CD4-positive, alpha-beta T cell treated with Interleukin-15 for 4 hours (primary cell): ENCODE results near the gene GRID1.
"Not testable (repeated sequence)": the region's sequence is repeated elsewhere in the genome, so short reads cannot be mapped to it uniquely, and the experiment has no call there.

Source experiments
- DNase-seq: peaks from one replicate; pipeline ENCODE4 v3.0.0-alpha.2; 2020; ENCODE audit warnings: low spot score

GRID1 gene

GRCh38 chr10:86135191-86135590, 231.4 kb downstream of the GRID1 start:
- DNase-seq, result no peak

DNA sequence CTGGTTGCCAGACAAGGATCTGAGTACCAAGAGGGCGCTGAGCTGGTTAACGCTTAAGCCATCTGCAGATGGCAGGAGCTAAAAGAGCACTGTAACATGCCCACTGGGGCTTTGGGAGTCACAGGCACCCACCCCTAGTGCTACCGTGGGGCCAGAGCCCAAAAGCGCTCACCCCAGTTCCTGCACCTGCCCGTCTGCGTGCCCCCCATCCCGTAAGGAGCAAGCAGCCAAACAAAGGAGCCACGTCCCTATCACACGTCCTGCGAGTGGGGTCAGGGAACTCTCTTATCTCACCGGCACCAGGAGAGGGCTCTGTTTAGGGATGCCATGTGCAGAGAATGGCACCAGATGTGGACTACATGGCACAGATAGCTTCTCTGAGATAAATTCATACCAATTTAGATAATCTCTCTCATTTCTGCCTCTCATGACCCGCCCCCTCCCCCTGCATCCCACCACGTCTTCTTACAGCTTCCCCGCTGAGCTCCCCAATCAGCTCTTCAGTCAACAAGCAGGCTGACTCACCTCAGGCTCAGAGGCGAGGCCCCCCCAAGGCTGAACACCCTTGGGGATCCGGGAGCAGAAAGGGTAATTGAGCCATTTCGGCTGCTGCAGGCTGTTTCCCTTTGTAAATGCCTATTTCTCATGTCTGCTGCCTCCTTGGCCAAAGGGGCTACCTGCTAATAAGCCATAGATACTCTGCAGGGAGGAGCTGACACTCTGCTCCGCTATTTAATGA, 235.7 kb downstream of the GRID1 start:
- no peak for DNase-seq

DNA sequence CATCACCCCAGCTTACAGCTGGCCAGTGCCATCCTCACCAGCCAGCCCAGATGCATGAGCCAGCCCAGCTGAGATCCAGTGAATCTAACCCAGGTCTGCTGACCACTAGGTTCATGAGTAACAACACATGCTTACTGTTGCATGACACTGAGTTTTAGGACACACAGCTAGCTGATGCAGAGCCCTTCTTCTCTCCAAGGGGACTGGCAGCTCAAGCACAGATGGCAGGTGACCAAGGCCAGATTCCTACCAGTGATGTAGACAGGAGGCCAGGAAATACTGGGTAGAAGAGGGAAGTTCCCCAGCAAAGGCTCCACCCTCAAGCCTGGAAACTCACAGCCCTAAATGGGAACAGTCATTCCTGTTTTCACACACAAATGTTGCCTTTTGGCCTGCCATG, 236.6 kb downstream of the GRID1 start:
- DNase-seq, result no peak

DNA sequence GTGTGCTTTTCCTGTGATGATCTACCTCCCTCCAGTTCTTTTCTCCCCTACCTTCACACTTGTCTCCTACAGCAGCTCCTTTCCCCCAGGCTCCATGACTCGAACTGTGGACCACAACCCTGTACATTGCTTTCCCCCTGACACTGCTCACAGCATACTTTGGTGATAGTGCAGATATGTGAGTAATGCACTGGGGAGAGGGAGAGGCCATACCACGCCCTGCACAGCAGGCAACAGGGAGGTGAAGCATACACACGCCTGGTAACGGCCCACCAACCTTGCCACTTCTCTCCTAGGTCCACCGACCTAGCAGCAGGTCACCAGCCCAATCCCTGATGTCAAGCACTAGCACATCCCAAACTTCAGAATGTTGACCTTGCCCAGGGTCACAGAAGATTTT, 238.2 kb downstream of the GRID1 start:
- DNase-seq, result no peak

DNA sequence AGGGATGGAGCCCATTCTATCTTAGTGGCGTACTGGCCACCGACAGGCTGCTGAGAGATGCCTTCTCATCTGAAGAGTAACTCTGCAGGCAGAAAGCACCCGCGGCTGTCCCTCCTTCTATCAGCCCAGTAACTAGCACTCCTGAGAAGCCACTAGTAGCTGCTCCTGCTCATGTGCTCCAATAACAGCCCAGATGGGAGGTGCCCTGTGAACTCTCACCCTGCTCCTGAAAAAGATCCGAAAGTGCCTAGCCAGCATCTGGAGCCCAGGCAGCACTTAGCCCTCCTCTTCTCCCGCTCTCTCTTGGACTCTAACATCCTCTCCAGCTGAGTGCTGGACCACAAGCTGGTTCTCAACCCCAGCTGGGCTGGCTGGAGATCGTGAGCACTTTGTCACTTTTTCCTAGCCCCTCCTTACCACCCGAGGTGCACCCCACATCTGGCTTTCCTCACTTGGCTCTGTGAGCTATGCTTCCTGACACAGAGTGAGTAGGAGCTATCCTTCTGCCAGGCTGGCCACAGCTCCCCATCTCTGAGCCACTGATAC, 239.2 kb downstream of the GRID1 start:
- DNase-seq, result no peak

DNA sequence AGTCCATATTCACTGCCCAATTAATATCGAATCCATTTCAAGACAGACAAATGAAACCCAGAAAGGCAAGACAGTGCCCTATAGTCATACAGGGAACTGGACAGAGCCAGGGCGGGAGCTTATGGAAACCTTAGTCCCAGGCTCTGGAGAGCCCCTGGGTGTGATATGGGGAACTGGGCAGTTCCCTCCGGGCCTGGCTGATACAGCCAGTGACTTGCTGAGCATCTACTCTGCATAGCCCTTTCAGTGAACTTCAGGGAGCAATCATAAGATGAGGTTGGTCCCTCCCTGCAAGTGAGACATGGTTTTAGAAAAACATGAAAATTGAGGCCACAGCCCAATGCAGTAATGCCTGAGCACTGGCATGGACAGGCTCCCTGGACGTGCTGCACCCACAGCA, 241.9 kb downstream of the GRID1 start:
- DNase-seq, result no peak

GRCh38 chr10:86123715-86124114, 242.9 kb downstream of the GRID1 start:
- no peak for DNase-seq

DNA sequence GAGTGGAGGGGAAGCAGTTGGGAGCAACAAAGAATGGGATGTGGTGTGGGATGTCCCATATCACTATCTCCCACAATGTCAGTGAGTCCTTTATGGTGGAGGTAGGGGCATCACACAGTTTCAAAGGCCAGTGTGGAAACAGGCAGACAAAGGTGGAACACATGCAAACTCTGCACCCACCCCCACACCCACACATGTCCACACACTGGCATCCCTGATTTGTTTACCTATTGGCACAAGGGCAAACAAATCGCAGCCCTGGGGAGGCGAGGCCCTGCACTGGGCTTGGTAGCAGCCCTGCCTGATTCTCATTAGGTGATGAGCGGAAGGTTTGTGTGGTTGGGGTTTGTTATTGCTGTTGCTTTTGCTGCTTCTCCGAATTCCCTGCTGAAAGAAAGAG, 243.3 kb downstream of the GRID1 start:
- DNase-seq, result no peak

GRCh38 chr10:86122646-86123045, 243.9 kb downstream of the GRID1 start:
- DNase-seq, result no peak

DNA sequence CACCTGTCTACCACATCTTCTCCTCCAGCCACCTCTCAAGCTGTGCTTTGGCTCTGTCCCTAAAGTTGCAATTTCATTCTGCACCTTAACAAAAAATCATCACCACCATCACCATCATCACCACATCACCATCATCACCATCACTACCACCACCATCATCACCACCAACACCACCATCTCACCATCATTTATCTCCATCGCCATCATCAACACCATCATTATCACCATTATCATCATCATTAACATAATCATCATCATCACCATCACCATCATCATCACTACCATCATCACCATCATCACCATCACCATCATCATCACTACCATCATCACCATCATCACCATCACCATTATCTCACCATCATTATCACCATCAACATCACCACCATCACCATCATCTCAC, 245.4 kb downstream of the GRID1 start:
- DNase-seq, result no peak

DNA sequence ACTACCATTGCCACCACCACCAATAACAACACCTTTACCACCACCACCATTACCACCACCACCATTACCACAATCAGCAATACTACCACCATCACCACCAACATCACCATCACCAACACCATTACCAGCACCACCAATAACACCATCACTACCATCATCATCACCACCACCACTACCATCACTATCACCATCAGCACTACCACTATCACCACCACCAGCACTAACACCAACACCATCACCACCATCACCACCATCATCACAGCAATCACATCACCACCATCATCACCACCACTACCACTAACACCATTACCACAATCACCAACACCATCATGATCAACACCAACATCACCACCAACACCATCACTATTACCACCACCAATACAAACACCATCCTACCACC, 249.5 kb downstream of the GRID1 start:
- no peak for DNase-seq

DNA sequence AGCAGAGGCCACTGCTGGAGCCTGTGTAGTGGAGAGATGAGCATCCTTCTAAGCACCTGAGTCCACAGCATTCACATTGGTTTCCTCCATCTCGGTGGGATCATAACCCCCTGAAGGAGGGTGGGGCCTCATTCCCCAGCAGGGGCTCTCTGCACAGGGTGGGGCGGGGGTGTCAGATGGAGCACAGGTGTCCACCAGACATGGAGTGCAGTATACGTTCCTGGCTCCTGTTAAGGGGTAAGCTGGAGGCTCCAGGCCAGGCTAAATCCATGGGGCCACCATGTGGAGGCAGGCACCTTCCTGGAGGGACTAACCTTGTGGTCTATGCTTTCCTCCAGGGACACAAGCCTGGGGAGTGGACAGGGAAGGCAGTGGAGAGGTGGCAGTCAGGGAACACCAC, 252.6 kb downstream of the GRID1 start:
- no peak for DNase-seq

- no peak for DNase-seq
Measured at GRCh38 chr10:86113501-86113900, 253.1 kb downstream of the GRID1 start.

- no peak for DNase-seq
Measured at GRCh38 chr10:86113044-86113443, 253.6 kb downstream of the GRID1 start.

DNA sequence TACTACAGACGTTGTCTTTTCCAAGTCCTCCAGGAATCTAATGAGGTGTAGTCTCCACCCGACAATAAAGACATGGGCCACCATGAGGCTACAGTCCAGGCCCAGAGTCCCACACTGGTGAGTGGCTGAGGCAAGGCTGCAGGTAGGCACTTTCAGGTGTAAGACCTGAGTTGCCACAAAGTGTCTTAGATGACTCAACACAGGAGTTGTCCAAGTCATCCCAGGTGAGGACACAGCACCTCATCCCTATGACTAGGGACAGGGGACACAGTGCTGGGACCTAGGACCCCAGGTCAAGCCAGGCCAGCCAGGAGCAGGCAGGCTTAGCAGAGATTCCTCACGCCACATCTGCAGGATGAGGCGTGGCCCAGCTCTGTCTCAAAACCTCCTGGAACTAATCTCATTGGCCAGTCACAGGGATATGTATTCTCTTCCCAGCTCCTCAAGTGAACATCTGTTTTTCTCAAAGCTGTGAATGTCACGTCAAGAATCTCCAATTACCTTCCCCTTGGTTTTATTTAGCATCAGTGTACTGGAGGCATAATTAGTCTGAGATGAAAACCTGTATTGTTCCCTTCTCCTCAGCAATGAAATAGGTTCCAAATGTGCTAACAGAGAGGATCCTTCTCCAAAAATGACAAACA, 254.6 kb downstream of the GRID1 start:
- DNase-seq, result no peak

GRCh38 chr10:86110156-86110786, 256.3 kb downstream of the GRID1 start:
- DNase-seq, result no peak

- no peak for DNase-seq
Measured at GRCh38 chr10:86109421-86109820, 257.2 kb downstream of the GRID1 start.

DNA sequence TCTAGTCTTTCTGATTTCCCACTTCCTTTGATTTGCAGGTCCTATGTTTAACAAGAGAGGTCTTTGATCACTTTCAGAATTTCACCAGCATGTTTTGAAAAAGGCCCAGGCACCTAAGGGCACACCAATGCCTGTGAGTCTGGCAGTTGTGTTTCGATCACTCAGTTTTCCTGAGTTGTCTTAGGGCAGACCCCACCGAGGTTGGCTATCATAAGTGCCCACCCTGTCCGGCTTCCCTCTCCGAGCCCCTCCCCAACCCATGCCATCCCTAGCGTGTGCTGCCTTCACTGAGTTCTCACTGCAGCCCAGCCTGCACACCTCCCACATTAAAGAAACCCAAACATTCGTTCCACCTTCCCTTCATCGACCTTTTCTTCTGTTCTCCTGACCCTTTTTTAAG, 257.9 kb downstream of the GRID1 start:
- DNase-seq, result no peak

GRCh38 chr10:86107611-86108310, 258.8 kb downstream of the GRID1 start:
- not testable (repeated sequence) for DNase-seq

DNA sequence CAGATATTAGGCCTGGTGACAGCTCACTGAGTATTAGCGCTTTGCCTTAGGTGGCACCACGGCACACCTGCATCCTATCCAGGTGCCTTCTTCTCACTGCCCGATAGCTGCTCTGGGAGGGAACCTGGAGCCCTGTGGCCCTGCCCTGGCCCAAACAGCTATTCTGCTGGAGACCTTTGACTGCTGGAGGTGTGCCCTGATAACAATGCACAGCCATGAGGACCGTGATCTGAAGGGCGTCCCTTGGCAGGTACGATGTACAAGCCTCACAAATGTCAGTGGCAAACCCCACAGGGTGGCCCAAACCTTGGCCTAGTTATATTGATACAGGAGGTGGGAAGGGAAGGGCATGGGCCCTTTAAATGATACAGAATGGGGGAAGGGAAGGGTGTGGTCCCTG, 259.5 kb downstream of the GRID1 start:
- DNase-seq, result no peak

DNA sequence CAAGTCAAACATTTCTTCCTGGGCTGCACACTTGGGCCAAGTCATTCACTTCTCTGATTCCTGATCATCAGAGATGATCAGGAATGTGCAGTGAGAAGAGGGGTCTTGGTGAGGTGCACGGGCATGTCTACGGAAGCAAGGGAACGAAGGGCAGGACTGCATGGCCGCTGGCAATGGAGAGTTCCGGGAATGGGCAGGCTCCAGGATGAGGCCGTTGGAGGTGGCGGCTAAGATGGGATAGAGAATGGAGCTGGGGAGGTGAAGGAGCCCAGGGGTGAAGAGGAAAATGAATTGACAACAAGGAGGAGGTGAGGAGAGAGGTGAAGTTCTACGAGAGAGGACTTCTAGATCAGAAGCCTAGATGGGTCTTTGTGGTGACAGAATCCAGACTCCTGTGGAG, 260.0 kb downstream of the GRID1 start:
- DNase-seq, result no peak

DNA sequence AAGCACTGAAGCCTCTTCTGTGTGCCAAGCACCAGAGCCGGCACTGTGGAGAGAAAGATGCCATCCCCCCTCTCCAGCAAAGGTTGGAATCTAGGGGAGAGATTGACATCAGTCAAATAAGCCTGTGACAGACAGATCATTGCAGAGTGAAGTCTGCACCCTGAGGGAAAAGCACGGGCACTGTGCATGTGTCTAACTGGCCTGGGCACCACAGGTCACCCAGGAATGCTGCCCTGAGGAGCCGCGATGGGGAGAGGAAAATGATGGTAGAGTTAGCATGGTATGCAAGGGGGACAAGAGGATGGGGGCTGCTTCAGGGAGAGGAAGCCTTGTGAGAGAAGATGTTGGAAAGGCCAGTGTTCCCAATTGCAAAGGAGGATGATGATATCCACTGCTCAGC, 261.0 kb downstream of the GRID1 start:
- no peak for DNase-seq

GRCh38 chr10:86105181-86105580, 261.4 kb downstream of the GRID1 start:
- DNase-seq, result no peak
